ENCODE results near the gene PLXNA2.

DNA sequence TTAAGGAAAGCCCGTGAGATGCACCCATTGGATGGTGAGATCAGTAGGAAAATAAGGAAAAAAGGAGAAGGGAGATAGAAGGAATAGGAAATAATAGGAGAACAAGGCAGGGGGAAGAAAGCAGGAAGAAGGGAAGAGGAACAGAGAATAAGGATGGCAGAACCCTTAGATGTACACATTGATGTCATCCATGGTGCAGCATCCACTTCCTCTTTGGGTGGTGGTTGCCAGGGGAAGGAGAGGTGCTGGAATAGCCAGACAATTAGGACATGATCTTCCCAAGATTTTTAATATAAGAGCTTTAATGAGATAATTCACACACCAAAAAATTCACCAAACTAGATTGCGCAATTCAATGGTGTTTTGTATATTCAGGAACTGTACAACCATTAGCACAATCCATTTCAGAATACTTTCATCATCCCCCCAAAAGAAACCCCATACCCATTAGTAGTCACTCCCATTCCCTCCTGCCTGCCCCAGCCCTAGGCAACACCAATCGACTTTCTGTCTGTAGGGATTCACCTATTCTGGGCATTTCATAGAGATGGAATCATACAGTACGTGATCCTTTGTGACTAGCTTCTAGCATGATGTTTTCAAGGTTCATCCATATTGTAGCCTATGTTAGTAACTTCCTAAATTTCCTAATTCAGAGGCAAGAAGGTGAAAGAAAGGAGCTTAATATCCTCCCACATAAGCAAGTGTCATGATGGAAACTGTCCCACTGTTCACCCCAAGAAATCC is 121.4 kb downstream of the PLXNA2 start:
- TF ChIP-seq CTCF (IDR thresholded peaks at IDR 0.05), result no peak
- no peak for TF ChIP-seq POLR2A (IDR thresholded peaks at IDR 0.05)
